ENCODE data around the gene FRMPD4. TPM values are rescaled to one million over a fixed set of nuclear protein-coding genes. Genes with fewer than 3 reads are reported as not detected.

Gene FRMPD4
- total and polyA plus RNA-seq, 2 of the 13 experiments (the other 11 are each of a cell fraction or from before 2014, with no cell fraction given) = not detected

- Histone ChIP-seq H3K79me2 (ENCODE audit: insufficient read depth, low read length) (no peaks in the 10 kb centered on the region), H3K27me3 (ENCODE audit: control insufficient read depth in 1 of 2, insufficient read depth in 2 of 2, low read length in 2 of 2) (no peaks in the 10 kb centered on the region), H2AFZ (ENCODE audit: low read length) (no peak overlapping the region), H3K9me3 (ENCODE audit: low read length) (no peaks in the 10 kb centered on the region), H3K36me3 (replicated peaks in 1 of 2; ENCODE audit: control insufficient read depth in 1 of 2, insufficient read depth in 2 of 2, low read length in 2 of 2) (no peaks in the 10 kb centered on the region), H4K20me1 (ENCODE audit: insufficient read depth, low read length) (no peaks in the 10 kb centered on the region), H3K4me2 (ENCODE audit: low read depth, low read length) (no peak overlapping the region), H3K4me3 (replicated peaks in 1 of 3; ENCODE audit: insufficient read depth in 1 of 3, low read depth in 2 of 3, low read length in 3 of 3) (no peak overlapping the region), H3K4me1 (ENCODE audit: insufficient read depth, low read length) (no peaks in the 10 kb centered on the region), H3K27ac (ENCODE audit: extremely low read length, insufficient read depth, low read length) (no peak overlapping the region), H3K9ac (ENCODE audit: insufficient read depth, low read depth, low read length) (no peak overlapping the region)
- in situ Hi-C loops (cut with HindIII; ENCODE audit: extremely low pct_ligation_motif_present, low pct_unique_long_range_greater_than_20kb) (no loop called here), intact Hi-C loops (cut with micrococcal nuclease; ENCODE audit: unreplicated experiment) (no loop called here)
- no TSS peak for BruUV-seq (replicated peaks)
- FAIRE-seq (no peak), ATAC-seq (no peak), DNase-seq (ENCODE audit: low spot score) (no peak)
- WGBS (ENCODE audit: low lambda C conversion rate) = 0% methylated on average over 3 of the region's 3 CpGs
- CTCF ChIA-PET (ENCODE audit: low intra/inter-chr PET ratio, low total read pairs) = no interaction called here
- POLR2A ChIA-PET = no interaction called here
- TF ChIP-seq UBTF (CRISPR knock-in tag; IDR thresholded peaks at IDR 0.05) (no peak), CC2D1A (CRISPR knock-in tag; IDR thresholded peaks at IDR 0.05) (no peak), NKX3-1 (CRISPR knock-in tag; IDR thresholded peaks at IDR 0.05) (no peak), ZNF83 (CRISPR knock-in tag; IDR thresholded peaks at IDR 0.05; ENCODE audit: borderline replicate concordance) (no peak), SAP130 (CRISPR knock-in tag; IDR thresholded peaks at IDR 0.05; ENCODE audit: low read depth) (no peak), ZNF180 (CRISPR knock-in tag; IDR thresholded peaks at IDR 0.05; ENCODE audit: borderline replicate concordance, low read depth) (no peak), ZSCAN12 (CRISPR knock-in tag; IDR thresholded peaks at IDR 0.05) (no peak), ATF4 (CRISPR knock-in tag; IDR thresholded peaks at IDR 0.05) (no peak), ZBTB1 (CRISPR knock-in tag; IDR thresholded peaks at IDR 0.05; ENCODE audit: borderline replicate concordance) (no peak), AKNA (CRISPR knock-in tag; IDR thresholded peaks at IDR 0.05; ENCODE audit: borderline replicate concordance) (no peak), MIXL1 (CRISPR knock-in tag; IDR thresholded peaks at IDR 0.05) (no peak), SNAI1 (CRISPR knock-in tag; IDR thresholded peaks at IDR 0.05; ENCODE audit: borderline replicate concordance) (no peak), TIGD3 (CRISPR knock-in tag; IDR thresholded peaks at IDR 0.05; ENCODE audit: borderline replicate concordance) (no peak)
Measured at GRCh38 chrX:12441381-12442128, 303.3 kb downstream of the FRMPD4 start.

All from HepG2 (cell line).